ENCODE data around the gene KNDC1. TPM values are rescaled to one million over a fixed set of nuclear protein-coding genes. Genes with fewer than 3 reads are reported as not detected.

KNDC1 gene
- total and polyA plus RNA-seq, 10 of the 15 experiments (the other 5 are each of a cell fraction or from before 2014, with no cell fraction given): 0.03 to 0.11 (median 0.05) TPM; not detected in 7

- no peaks in the 10 kb centered on the region for H4K20me1 ChIP-seq (ENCODE audit: control insufficient read depth, insufficient read depth)
- ChIA-PET CTCF (no interaction called here), SMC1A (ENCODE audit: uncharacterized antibody, unreplicated experiment) (no interaction called here), RAD21 (ENCODE audit: unreplicated experiment) (no interaction called here), POLR2A (no interaction called here)
- H3K4me1 ChIP-seq (ENCODE audit: control insufficient read depth, insufficient read depth, low read length): peaks cover 13% of the 10 kb centered on the region
- H3K9ac ChIP-seq (ENCODE audit: control insufficient read depth, insufficient read depth, low read length): no peak overlapping the region
- no TSS peak for BruUV-seq (replicated peaks)
- H3K4me2 ChIP-seq (ENCODE audit: control insufficient read depth, insufficient read depth): no peak overlapping the region
- H3K27me3 ChIP-seq (replicated peaks in 1 of 2; ENCODE audit: control insufficient read depth in 2 of 2, insufficient read depth in 2 of 2, low read length in 1 of 2): peaks cover 0 to 1% of the 10 kb centered on the region in 2 experiments; a peak in 3 of 4 replicates
- in situ Hi-C loops (cut with MboI) (no loop called here), intact Hi-C loops (cut with micrococcal nuclease; ENCODE audit: unreplicated experiment) (no loop called here)
- ATAC-seq: no peak
- H3K79me2 ChIP-seq (ENCODE audit: control insufficient read depth, insufficient read depth, low read length): no peaks in the 10 kb centered on the region
- no peak for DNase-seq (ENCODE audit: low read depth, low spot score)
- no peak overlapping the region for H3K4me3 ChIP-seq
- no peak overlapping the region for H3K27ac ChIP-seq (ENCODE audit: control insufficient read depth, insufficient read depth)
- TF ChIP-seq, protein P1, sequence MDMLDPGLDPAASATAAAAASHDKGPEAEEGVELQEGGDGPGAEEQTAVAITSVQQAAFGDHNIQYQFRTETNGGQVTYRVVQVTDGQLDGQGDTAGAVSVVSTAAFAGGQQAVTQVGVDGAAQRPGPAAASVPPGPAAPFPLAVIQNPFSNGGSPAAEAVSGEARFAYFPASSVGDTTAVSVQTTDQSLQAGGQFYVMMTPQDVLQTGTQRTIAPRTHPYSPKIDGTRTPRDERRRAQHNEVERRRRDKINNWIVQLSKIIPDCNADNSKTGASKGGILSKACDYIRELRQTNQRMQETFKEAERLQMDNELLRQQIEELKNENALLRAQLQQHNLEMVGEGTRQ (IDR thresholded peaks at IDR 0.05; ENCODE audit: borderline replicate concordance, low read depth, low read length): no peak
- TF ChIP-seq ZNF207 (IDR thresholded peaks at IDR 0.05; ENCODE audit: borderline replicate concordance) (no peak), ZNF217 (IDR thresholded peaks at IDR 0.05) (no peak), HCFC1 (IDR thresholded peaks at IDR 0.05; ENCODE audit: low read length) (no peak), POLR2AphosphoS2 (IDR thresholded peaks at IDR 0.05; ENCODE audit: low read depth, low read length) (no peak), ZNF274 (IDR thresholded peaks at IDR 0.05; ENCODE audit: insufficient read depth, insufficient read length) (no peak)
- TF ChIP-seq, protein P2, sequence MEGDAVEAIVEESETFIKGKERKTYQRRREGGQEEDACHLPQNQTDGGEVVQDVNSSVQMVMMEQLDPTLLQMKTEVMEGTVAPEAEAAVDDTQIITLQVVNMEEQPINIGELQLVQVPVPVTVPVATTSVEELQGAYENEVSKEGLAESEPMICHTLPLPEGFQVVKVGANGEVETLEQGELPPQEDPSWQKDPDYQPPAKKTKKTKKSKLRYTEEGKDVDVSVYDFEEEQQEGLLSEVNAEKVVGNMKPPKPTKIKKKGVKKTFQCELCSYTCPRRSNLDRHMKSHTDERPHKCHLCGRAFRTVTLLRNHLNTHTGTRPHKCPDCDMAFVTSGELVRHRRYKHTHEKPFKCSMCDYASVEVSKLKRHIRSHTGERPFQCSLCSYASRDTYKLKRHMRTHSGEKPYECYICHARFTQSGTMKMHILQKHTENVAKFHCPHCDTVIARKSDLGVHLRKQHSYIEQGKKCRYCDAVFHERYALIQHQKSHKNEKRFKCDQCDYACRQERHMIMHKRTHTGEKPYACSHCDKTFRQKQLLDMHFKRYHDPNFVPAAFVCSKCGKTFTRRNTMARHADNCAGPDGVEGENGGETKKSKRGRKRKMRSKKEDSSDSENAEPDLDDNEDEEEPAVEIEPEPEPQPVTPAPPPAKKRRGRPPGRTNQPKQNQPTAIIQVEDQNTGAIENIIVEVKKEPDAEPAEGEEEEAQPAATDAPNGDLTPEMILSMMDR (IDR thresholded peaks at IDR 0.05 in 2 of 3, conservative IDR thresholded peaks at IDR 0.05 in 1 of 3; ENCODE audit: control insufficient read depth in 2 of 3, extremely low read depth in 1 of 3, insufficient read depth in 1 of 3, low read depth in 3 of 3, low read length in 3 of 3): no peak
- no peaks in the 10 kb centered on the region for H3K9me3 ChIP-seq (replicated peaks; ENCODE audit: control insufficient read depth, insufficient read depth, low read length)
- H3K36me3 ChIP-seq (ENCODE audit: control insufficient read depth in 2 of 2, insufficient read depth in 2 of 2, low read length in 1 of 2): no peaks in the 10 kb centered on the region
- WGBS (ENCODE audit: insufficient coverage, insufficient replicate concordance, low lambda C conversion rate, missing lambda C conversion rate): 45% methylated on average over 20 of the region's 32 CpGs
- no peak overlapping the region for H2AFZ ChIP-seq (ENCODE audit: control insufficient read depth, low read depth, low read length)
- FAIRE-seq: no peak
Measured at GRCh38 chr10:133237241-133237587, 77.2 kb downstream of the KNDC1 start.
